Right lobe of liver (tissue), 4 donors: ENCODE data around the gene PLEKHS1.

ENCODE experiments used
- CTCF ChIP-seq, 4 donors: fragments of 200-600 bp in 3 of 4; fragments of 450-650 bp in 1 of 4; IDR thresholded peaks; one replicate each; pipeline versions ENCODE4 v1.5.1 to v1.8.0; 2016 to 2022; ENCODE audit warnings: antibody characterized with exemption in 4 of 4, mild to moderate bottlenecking in 2 of 4
- POLR2A ChIP-seq: fragments of 450-650 bp; IDR thresholded peaks from one replicate; pipeline ENCODE4 v1.6.1; 2017; ENCODE audit warnings: antibody characterized with exemption, mild to moderate bottlenecking
- donor health status: DM: no; HTN: no; CAD: no.
- donor health status: DM: no; HTN: no; CAD: no.
- donor health status: DM: no; HTN: yes; CAD: no.

DNA sequence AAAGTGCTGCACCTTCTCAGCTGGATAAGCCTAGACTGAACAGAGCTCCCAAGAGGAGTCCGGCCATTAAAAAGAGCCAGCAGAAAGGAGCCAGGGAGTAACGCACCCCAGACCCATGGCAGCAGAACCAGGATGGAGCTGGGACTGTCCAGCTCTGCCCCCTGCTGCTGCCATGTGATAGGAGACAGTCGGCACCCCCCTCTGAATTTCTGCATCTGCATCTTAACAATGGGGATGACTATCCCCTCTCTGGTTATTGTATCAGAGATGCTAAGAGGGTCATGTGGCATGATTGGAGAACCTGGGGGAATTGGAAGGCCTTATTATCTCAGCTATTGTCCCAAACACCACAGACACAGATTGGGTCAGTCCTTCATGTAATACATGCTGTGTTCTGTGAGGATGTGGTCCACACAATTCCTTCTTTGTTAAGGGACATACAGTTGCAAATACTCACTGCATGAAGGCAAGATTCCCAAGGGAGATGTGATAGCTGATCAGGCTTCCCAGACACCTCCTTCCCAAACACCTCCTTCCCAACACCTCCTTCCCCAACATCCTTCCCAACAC is 29.3 kb downstream of the PLEKHS1 start:
- TF ChIP-seq CTCF (IDR thresholded peaks at IDR 0.05), result peak; percentile 20 to 33 (median 23)
- no peak for TF ChIP-seq POLR2A
